Measurements from ENCODE around the gene TXNRD2.
"Not testable (repeated sequence)": the region's sequence is repeated elsewhere in the genome, so short reads cannot be mapped to it uniquely, and the experiment has no call there.

DNA sequence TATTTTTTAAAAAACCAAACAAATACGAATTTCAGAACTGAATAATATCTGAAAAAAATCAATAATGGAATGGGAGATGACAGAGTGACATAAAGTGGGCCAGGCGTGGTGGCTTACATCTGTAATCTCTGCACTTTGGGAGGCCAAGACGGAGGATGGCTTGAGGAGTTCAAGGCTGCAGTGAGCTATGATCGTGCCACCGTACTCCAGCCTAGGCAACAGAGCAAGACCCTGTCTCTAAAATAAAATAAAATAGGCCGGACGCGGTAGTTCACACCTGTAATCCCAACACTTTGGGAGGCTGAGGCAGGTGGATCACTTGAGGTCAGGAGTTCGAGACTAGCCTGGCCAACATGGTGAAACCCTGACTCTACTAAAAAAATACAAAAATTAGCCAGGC, 108.3 kb downstream of the TXNRD2 start:
- TF ChIP-seq, protein P1, sequence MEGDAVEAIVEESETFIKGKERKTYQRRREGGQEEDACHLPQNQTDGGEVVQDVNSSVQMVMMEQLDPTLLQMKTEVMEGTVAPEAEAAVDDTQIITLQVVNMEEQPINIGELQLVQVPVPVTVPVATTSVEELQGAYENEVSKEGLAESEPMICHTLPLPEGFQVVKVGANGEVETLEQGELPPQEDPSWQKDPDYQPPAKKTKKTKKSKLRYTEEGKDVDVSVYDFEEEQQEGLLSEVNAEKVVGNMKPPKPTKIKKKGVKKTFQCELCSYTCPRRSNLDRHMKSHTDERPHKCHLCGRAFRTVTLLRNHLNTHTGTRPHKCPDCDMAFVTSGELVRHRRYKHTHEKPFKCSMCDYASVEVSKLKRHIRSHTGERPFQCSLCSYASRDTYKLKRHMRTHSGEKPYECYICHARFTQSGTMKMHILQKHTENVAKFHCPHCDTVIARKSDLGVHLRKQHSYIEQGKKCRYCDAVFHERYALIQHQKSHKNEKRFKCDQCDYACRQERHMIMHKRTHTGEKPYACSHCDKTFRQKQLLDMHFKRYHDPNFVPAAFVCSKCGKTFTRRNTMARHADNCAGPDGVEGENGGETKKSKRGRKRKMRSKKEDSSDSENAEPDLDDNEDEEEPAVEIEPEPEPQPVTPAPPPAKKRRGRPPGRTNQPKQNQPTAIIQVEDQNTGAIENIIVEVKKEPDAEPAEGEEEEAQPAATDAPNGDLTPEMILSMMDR (IDR thresholded peaks at IDR 0.05): not testable (repeated sequence)
- TF ChIP-seq POLR2A, POLR2AphosphoS5 (IDR thresholded peaks at IDR 0.05): not testable (repeated sequence)
